IPS DF 4.7 (cell line): ENCODE data around the gene RBM17.
"Not testable (repeated sequence)": the region's sequence is repeated elsewhere in the genome, so short reads cannot be mapped to it uniquely, and the experiment has no call there.

Experiments
- DNase-seq: peaks from one replicate; pipeline ENCODE4 v3.0.0-alpha.2; 2013; ENCODE audit warnings: low spot score; ENCODE audit errors: extremely low read depth

RBM17 gene

DNA sequence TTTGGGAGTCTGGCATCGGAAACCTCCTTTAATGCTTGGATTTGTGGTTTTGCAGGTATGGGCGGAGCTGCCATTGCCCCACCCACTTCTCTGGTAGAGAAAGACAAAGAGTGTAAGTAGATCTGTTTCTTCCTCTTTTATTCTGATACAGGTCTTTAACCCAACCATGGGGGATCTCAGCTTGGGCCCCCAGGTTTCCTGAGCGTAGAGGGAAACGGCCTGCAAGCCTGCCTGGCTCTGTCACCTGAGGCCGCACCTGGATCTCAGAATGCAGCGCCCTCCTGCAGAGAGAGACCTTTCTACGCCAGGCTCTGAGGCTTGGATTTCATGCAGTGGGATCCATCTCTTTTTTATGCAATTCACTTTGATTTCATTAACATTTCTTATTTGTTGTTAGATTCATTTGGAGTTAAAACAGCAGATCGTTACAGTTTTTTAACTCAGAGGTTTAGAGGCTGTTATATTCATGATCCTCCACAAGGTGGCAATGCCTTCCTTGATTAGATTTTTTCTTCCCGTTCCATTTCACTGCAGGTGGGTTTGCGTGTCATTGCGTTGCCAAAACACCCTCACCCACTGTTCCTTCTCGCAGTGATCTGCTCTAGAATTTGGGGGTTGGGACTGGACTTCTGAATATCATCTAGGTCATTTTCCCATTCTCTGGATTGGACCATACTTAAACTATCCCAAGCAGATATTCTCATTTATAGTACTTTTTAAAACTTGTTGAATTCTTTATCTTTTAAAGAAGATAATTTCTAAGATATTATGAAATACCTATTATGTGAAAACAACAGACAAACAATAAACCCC is 20.0 kb downstream of the RBM17 start:
- no peak for DNase-seq

GRCh38 chr10:6109444-6109775 is 20.6 kb downstream of the RBM17 start:
- no peak for DNase-seq

- DNase-seq = no peak
Measured at GRCh38 chr10:6110136-6110535, 21.3 kb downstream of the RBM17 start.

GRCh38 chr10:6112893-6113292 is 24.1 kb downstream of the RBM17 start:
- no peak for DNase-seq

DNA sequence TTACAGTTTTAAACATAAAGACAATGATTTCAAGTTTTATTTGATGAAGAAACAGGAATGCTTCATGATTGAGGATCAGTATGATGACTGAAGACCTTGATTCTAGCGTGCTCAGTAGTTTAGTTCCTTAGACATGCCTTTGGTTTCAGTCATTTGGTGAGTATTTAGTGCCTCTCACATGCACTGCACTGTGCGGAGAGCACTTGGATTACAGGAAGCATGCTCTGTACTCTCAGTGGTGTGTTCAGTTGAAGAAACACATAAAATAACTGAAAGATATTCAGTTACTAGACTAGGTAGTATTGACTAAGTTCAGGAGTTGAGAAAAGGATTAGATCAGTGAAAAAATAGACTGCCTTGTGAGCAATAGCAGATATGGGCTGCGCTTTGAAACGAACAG is 25.5 kb downstream of the RBM17 start:
- no peak for DNase-seq

GRCh38 chr10:6114805-6115341 is 26.0 kb downstream of the RBM17 start:
- no peak for DNase-seq

- no peak for DNase-seq
Measured at GRCh38 chr10:6115411-6115810, 26.6 kb downstream of the RBM17 start.

- no peak for DNase-seq
Measured at GRCh38 chr10:6115824-6116350, 27.1 kb downstream of the RBM17 start.

DNA sequence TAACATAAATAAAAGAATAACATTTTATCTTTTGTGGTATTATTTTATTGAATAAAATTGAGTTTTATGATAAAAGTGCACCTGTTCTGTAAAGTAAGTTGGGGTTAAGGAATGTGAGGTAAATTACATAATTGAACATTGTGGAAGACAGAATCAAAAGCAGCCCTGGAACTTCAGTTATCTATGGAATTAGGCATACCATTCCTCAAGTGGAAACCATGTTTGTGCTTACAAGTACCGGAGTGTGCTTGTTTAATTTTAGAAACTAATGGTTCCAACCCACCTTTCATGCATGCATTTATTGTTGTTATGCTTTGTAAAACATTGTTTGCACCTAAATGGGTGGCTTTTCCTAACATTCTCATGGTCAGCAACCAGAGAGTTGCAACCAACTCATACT is 28.0 kb downstream of the RBM17 start:
- DNase-seq = no peak

- no peak for DNase-seq
Measured at GRCh38 chr10:6117711-6118110, 28.9 kb downstream of the RBM17 start.

GRCh38 chr10:6119423-6119822 is 30.6 kb downstream of the RBM17 start:
- DNase-seq = no peak

- DNase-seq = no peak
Measured at GRCh38 chr10:6119962-6120361, 31.1 kb downstream of the RBM17 start.

- no peak for DNase-seq
Measured at GRCh38 chr10:6120691-6121090, 31.9 kb downstream of the RBM17 start.

- no peak for DNase-seq
Measured at GRCh38 chr10:6121146-6121545, 32.3 kb downstream of the RBM17 start.

GRCh38 chr10:6123532-6123931 is 34.7 kb downstream of the RBM17 start:
- no peak for DNase-seq

- no peak for DNase-seq
Measured at GRCh38 chr10:6124666-6125065, 35.8 kb downstream of the RBM17 start.

GRCh38 chr10:6127461-6127860 is 38.6 kb downstream of the RBM17 start:
- DNase-seq = not testable (repeated sequence)

GRCh38 chr10:6128087-6128486 is 39.3 kb downstream of the RBM17 start:
- DNase-seq = no peak

DNA sequence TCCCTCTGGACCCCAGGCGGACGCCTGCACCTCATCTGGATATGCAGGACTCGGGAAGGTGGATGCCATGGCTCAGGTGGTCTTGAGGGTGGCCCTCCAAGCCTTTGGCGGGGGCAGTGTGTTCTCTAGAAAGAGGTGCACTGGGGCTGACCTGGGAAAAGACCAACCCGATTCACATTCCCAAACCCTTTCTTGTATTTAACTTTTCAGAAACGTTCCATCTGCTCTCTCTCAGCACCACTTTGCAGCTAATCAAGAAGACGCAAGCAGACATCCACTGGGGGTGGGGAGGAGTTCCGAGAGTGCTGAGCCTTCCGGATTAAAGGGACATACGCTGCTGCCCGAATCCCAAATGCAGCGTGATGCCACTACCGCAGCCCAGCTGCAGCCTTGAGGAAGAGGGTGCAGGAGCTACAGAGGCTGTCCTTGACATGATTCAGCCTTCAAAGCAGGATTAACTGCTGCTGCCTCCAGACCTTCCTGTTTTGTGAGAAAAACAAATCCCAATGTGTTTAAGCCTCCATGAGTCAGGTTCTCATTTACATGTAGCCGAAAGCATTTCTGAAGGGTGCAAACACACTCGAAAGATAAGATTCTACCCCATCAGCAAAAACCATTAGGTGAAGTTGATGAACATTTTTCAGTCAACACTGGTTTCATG is 39.9 kb downstream of the RBM17 start:
- DNase-seq = no peak

GRCh38 chr10:6130848-6131470 is 42.1 kb downstream of the RBM17 start:
- DNase-seq = no peak

GRCh38 chr10:6133331-6134098 is 44.7 kb downstream of the RBM17 start:
- no peak for DNase-seq
